Measurements from ENCODE around the gene RHEB. TPM values are rescaled to one million over a fixed set of nuclear protein-coding genes. Genes with fewer than 3 reads are reported as not detected.
A peak's percentile ranks its signal among the peaks of the same experiment; 100 is the strongest.

Gene RHEB
- total RNA-seq, 1 experiment from 2014 or later, result 209 TPM

DNA sequence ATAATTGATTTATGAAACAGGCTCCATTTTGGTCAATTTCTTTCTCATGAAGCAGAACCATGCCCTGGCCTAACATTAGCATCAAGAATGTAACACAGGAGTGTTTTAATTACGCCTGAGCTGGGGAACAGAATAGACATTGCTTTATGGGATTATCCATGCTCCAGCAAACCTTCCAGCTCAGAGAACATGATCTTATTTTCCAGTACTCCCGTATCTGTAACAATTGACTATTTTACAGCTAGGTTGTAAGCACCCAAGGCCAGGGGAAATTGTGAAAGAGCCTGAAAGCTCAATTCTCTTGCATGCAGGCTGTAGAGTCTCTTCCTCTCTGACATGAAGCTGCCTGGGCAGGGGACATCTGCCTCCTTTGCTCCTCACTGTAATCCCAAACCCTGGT is 49.0 kb downstream of the RHEB start:
- no peak for DNase-seq (ENCODE audit: low spot score)

DNA sequence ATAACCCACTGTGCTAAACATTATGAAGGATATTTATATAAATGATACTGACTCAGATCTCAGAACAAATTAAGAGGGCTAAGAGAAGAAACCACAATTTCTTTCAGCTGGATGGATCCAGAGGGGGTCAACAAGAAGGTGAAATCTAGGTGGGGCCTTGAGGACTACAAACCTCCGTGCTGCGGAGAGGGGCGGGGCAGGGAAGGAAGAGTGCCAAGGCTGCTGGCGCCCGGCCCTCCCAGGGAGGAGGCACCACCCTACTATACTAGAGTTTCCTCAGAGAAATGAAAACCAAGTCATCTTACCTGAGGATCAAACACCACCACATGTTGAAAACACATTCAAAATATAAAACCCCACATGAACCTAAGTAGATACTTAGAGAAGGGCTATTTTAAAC is 50.4 kb downstream of the RHEB start:
- DNase-seq (ENCODE audit: low spot score), result no peak

DNA sequence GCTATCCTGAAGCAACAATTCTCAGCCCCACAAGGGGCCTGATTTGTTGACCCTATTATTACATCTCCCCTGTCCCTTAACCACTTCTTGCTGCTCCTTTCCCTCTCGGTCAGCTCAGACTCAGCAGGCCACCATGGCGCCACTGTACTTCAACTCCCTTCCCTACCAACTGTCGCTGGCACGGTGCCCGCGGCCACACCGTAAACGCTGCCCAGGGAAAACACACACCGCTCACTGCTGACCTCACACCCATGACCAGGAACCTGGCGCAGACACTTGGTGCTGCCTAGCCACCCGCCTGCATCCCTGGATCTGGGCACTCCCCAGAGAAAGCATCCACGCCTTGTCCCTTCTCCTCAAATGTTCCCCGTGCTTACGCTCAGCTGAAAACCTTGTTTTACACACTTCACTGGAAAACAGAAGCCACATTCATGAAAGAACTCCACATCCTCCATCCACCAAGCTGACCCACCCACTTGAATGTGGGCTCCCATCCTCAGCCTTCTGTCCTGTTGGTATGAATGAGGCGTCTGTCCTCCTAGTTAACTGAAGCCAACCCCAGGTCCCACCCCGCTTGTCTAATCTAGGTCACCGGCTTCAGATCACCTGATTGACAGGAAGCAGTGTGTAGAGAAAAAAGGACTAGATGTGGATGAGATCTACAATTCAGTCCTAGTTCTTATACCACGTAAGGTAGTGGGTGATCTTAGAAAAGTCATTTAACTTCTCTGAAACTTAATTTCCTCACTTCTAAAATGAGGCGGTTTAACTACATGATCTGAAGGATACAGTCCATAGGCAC is 51.3 kb downstream of the RHEB start:
- no peak for DNase-seq (ENCODE audit: low spot score)

DNA sequence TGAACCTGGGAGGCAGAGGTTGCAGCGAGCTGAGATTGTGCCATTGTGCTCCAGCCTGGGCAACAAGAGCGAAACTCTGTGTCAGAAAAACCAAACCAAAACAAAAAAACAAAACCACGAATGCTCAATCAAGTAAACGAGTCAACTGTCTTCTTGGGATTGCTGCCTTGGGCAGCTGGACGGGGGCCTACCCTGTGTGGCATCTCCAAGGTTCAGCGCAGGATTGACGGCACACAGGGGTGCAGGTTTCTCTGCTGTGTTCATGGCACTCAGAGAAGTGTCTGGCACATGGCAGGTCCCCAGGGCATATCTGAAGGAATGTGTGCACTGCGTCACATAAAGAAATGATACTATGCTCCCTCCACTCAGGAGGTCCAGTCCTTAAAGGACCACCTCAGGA is 54.5 kb downstream of the RHEB start:
- no peak for DNase-seq (ENCODE audit: low spot score)

DNA sequence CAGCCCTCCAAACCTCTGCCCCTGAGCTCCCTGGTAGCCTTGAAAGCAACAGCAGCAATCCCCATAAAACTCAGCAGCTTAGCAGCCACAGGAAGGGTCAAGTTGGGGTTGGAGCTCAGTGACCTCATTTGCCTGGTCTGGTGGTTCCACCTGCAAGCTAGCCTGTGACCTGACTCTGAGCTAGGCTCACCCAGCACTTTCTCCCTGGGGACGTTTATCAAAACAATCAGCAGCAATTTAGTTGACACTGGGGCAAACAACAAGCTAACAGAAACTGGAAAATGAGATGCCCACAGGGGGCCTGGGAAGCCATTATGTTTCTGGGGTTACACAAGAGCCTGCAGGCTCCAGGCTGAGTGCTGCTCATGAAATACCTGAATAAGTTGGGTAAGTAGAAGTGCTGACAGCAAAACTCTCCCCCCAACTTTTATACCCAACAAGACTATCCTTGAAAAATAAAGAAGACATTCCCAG is 57.4 kb downstream of the RHEB start:
- no peak for DNase-seq (ENCODE audit: low spot score)

DNA sequence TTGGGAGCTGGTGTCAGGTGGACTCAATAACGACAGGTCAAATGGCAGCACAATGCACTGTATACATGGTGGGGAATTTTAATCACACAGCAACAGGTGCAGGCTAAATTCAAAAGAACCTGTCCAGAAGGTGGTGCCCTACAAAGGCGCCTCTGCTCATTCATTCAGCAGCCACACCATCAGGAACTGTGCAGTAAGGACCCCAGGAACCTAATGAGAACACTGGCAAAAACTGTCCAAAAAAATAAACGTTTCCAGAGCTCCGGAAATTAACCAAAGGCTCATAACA is 57.8 kb downstream of the RHEB start:
- DNase-seq (ENCODE audit: low spot score), result no peak

DNA sequence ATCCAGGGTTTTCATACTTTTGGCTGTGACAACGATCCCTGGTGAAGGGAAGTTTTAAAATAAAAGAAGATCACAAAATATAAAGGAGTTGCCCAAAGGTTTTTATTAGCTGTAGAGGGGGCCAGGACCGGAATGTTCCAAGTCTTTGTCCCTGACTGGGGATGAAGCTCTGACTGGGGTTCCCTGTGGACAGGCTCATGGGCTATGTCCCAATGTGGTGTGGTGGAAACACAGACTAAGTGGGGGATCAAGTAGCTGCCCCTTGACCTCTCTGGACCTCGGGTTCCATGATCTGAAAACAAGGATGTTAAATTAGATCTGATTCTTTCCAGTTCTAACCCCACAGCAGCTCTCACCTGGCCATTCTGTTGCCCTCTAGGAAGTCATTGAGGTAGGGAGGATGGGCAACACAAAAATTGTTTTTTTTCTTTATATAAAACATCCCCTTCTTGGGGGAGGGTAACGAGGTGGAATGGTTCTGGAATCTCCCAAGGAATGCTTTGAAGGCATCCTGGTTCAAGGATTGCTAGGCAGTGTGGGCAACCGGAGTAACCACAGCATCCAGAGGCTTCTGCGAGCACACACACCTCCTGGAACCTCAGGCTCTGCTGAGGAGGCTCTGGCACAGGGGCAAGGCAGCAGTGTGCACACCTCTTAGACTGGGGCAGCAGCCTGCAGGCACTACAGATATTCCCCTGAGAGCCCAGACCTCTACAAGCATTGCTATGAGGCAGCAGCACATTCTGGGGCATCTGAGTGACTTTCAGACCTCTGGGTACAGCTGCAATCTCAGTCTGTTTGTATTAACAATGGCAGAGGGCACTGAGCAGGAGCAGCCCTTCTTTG is 58.4 kb downstream of the RHEB start:
- no peak for DNase-seq (ENCODE audit: low spot score)

DNA sequence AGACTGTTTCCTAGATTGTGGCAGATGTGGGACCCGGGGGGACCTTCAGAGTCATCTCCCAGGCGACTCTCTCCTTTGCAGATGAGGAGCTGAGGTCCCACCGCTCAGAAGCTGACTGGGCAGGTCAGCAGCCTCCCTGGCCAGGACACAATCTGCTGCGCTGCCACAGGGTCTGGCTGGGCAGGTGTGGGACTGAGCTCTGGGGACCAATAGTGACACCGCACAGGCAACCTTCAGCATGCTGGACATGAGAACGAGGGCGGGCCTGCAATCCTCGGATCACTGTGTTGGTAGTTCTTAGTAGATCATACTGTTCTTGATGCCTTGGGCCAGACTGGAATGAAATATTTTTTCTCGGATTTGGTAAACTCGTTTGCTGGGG is 59.2 kb downstream of the RHEB start:
- DNase-seq (ENCODE audit: low spot score), result no peak

DNA sequence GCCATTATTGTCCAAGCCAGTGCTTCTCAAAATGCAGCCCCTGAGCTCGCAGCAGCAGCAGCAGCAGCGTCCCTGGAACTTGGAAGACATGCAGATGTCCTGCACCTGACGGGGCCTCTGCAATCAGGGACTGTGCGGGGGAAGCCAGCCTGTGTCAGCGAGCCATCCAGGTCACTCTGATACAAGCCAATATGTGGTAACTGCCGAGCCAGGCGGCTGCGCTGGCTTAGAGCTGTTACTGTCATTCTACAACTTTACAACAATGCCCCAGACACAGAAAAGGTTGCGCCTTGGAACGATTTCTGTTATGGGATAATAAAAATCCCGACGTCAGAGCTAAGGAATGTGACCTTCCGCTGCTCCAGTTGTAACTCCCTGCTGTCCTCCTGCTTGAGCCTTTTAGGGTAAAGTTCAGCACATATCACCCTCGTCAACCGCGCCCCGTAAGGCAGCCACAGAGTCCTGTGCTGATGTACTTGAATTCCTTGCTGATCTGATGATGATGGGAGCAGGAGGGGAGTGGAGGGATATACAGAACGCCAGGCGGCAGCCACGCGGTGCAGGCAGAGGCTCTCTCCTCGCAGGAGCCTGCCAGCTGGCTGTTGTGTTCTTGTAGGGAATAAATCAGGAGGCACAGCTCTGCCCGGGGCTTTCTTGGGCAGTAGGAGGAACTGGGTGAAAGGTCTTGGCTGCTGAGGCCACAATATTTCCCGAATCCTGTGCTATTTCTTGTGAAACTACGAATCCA is 59.8 kb downstream of the RHEB start:
- peak; percentile 92 for DNase-seq (ENCODE audit: low spot score)

DNA sequence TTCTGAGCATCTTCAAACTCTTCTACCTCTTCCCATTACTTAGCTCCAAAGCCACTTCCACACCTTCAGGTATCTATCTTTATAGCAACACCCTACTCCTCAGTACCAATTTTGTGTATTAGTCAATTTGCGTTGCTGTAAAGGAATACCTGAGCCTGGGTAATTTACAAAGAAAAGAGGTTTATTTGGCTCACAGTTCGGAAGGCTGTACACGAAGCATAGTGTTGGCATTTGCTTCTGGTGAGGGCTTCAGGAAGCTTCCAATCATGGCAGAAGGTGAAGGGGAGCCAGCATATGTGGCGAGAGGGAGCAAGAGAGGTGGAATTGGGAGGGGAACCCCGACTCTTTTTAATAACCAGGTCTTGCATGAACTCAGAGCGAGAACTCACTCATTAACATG is 62.2 kb downstream of the RHEB start:
- no peak for DNase-seq (ENCODE audit: low spot score)

DNA sequence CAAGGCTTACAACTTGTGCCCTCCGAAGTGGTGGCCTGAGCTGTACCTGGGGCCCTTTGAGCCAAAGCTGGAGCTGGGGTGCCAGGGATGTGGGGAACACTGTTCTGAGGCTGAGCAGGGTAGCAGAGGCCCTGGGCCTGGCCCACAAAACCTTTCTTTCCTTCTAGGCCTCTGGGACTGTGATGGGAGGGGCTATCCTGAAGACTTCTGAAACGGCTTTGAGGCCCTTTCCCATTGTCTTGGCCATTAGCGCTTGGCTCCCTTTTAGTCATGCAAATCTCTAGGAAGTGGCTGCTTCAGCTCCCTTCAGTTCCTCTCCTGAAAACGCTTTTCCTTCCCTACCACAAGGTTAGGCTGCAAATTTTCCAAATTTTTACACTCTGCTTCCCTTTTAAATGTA is 62.9 kb downstream of the RHEB start:
- no peak for DNase-seq (ENCODE audit: low spot score)

DNA sequence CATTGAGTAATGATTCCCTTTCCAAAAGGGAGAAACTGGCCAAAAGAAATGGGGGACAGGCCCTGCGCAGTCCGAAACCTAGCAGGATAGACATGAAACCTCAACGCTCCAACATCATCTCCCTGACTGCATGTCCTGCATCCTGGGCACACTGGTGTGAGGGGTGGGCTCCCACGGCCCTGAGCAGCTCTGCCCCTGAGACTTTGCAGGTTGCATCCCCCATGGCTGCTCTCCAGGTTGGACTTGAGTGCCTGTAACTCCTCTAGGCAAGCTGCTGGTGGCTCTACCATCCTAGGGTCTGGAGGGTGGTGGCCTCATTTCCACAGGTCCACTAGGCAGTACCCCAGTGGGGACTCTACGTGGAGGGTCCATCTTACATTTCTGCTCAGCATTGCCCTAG is 63.4 kb downstream of the RHEB start:
- no peak for DNase-seq (ENCODE audit: low spot score)

DNA sequence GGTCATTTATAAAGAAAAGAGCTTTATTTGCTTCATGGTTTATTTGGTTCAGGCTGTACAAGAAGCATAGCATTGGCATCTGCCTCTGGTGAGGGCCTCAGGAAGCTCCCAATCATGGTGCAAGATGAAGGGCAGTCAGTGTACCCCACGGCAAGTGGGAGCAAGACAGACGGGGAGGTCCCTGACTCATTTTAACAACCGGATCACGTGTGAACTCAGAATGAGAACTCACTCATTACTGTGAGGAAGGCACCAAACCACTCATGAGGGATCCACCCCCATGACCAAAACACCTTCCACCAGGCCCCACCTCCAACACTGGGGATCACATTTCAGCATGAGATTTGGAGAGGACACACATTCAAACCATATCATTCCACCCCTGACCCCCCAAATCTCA is 64.0 kb downstream of the RHEB start:
- DNase-seq (ENCODE audit: low spot score), result no peak

DNA sequence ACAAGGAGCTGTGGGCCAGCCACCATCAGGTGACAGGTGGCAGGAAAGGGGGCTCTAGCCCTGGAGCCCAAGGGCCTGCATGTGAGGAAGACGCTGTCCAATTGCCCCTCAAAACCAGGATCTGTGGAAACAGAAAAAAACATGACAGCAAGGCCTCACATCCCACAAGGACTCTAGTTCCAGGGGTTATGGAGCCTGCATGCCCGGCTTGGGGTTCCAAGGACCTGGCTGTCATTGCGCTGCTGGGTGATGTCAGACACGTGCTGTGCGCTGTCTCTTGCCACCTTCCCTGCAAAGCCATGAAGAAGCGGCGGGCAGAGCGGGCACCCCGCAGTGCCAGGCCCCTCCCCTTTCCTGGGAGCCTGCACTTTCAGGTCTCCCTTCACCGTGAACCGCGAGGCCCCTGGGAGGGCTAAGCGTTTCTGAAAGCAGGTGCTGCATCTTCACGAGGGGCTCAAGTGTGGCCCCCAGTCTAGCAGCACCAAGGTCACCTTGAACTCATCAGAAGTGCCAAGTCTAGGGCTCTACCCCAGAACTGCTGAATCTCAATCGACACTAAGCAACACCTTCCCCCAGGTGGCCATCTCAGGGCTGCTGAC is 64.7 kb downstream of the RHEB start:
- DNase-seq (ENCODE audit: low spot score), result no peak

DNA sequence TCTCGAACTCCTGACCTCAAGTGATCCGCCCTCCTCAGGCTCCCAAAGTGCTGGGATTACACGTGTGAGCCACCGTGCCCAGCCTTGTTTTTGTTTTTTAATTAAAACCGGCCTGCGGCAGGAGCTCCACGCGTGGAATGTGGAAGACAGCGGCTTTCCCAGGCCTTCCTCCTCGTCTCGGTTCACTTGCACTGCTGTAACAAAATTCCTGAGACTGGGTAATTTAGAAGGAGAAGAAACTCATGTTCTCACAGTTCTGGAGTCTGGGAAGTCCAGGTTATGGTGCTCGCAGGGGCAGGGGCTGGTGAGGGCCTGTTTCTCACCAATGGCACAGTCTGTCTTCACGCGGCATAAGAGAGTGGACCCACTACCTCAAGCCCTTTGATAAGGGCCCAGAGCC is 65.4 kb downstream of the RHEB start:
- DNase-seq (ENCODE audit: low spot score), result no peak

DNA sequence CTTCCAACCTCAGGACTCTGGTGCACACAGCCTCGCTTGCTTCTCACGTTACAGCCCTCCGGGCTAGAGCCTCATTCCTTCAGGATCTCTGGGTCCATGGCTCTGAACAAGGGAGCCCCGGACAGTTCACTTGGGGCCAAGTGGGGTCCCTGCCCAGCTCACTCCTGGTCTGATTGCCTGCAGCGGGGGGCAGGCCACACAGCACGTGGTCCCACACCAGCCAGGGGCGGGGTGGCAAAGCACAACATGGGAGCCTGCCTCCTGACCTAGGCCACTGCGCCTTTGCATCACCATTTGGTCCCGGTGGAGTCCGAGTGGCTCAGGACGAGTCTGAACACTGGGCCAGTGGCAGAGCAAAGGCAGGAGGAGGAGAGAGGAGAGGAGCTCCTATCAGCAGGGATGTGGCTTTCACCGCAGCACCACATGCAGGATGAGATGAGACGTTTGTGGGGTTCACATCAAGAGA is 66.3 kb downstream of the RHEB start:
- no peak for DNase-seq (ENCODE audit: low spot score)

DNA sequence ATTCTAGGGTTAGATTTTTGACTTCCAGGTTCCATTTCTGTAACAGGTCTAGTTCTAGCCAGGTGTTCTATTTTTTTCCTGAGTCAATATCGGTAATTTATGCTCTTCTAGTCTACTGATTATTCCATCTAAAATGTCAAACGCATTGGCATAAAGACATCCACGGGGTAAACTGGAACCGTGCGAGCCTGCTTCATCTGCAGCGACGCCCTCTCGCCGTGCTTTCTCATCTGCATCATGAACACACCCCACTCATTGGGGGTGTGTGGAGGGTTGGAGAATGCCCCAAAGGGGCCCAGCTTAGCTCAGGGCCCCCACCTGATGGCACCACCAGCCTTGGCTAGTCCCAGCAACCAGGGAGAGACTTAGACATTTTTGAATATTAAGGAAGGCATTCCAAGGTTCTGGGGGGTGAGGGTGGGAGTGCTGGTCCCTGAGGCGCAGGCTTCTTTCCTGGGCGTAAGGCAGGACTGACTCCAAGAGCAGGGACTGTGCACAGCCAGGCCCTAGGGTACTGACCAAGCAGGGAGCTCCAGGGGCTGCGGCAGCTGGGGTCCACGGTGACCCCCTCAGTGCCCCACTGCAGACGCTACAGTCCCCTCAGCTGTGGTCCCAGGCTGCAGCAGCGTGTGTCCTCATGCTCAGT is 66.9 kb downstream of the RHEB start:
- no peak for DNase-seq (ENCODE audit: low spot score)

DNA sequence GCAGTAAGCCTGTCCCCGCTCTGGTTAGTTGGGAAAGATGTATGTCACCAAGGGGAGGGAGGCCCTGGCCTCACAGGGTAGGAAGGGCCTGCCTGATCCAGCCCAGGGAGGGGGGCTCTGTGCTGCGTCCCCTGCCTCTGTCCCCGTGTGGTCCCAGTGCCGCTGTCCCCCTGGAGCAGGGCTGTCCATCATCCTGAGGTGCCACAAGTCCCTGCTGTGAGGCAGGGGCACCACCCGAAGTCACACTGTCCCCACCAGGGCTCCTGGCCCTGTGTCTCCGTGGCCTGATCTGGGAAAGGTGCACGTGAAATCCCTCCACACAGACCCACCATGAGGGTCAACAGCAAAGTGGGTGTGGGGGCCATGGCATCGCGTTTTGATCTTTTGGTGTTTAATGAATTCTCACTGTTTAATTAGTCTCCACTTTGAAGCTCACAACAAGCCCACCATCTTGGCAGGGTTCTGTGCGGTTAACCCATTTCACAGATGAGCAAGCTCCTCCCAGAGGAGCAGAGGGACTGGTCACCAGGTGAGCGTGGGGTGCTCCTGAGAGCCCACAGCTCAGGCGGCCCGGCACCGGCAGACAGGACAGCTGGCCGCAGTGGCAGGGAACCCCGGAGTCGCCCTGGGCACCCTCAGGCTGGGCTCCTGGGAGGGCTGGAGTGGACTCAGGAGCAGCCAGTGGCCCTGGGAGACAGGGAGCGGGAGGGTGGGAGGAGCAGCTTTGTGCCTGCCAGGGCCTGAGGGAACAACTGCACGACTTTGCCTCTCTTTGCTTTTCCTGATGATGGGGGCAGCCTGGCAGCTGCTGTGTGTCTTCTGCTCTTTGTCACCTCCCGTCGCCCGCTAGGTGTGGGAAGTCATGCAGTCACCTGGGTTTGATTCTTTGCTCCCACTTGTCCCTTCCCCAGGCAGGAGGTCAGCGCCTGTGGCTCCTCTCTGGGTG is 67.8 kb downstream of the RHEB start:
- no peak for DNase-seq (ENCODE audit: low spot score)

DNA sequence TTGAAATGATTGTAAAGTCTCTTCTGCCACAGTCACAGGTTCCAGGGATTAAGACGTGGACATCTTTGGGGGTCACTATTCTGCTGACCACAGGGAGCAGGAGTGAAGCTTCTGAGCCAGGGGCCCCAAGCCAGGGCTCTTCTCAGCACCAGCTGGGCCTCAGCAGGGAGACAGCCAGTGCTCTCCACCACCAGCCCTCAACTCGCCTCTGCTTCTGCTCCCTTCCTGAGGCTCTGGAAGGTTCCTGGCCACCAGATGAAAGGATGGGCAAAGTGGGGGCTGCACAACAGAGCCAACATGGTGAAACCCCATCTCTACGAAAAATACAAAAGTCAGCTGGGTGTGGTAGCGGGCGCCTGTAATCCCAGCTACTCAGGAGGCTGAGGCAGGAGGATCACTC is 68.5 kb downstream of the RHEB start:
- DNase-seq (ENCODE audit: low spot score), result no peak

DNA sequence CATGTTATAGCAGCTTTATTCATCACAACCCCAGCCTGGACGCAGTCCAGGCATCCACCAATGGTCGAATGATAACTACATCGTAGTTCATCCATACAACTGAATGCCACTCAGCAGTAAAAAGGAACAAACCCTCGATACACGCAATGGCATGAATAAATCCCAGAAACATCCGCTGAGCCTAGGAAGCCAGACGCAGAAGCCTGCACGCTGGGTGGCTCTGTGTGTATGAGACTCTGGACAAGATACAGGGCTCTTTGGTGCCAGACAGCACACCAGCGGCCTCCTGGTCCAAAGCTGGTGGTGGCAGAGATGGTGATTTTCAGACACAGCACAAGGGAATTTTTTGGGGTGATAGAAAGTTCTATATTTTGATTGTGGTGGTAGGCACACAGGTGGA is 69.7 kb downstream of the RHEB start:
- no peak for DNase-seq (ENCODE audit: low spot score)
